ENCODE data around the gene MROH9. TPM values are rescaled to one million over a fixed set of nuclear protein-coding genes. Genes with fewer than 3 reads are reported as not detected.

Gene MROH9
- total and polyA plus RNA-seq, 2 of the 13 experiments (the other 11 are each of a cell fraction or from before 2014, with no cell fraction given) = not detected

DNA sequence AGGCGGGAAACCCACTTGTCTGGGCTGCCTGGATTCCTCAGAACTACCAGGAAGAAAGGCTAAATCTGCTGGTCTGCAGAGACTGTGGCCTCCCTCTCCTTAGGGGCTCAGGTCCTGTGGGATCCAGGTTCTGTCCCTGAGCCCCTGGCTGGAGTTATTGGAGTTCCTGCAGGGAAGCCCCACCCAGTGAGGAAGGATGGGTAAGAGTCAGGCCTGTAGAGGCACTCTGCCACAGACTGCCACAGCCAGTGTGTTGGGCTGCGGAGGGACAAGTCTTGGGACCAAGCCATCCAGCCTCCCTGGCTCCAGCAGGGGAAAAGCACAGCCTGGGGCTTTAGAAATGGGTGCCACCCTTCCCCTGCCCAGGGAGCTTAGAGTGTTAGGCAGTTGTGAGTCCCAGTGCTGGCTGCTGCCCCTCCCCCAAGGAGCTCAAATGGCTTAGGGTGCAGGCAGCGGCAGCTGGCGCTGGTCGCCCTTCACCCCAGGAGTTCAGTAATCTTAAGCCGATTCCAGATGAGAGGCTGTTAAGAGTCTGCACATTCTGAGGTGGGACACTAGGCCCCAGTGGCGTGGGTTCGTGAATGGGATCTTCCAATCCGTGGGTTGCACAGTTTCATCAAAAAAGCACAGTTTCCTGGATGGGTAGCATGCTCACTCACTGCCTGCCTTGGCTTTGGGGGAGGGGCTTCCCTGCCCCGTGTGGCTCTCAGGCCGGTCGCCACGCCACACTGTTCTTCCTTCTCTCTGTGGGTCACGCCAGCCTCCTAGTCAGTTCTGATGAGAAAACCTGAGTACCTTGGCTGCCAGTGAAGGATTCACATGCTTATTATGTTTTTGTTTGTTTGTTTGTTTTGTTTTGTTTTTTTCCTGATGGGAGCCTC is 97.7 kb downstream of the MROH9 start:
- H3K9ac ChIP-seq (ENCODE audit: insufficient read depth, low read depth, low read length) = no peak overlapping the region
- H3K27me3 ChIP-seq (ENCODE audit: control insufficient read depth in 1 of 2, insufficient read depth in 2 of 2, low read length in 2 of 2) = no peaks in the 10 kb centered on the region
- intact Hi-C loops (cut with micrococcal nuclease; ENCODE audit: unreplicated experiment) = no loop called here
- no peak for TF ChIP-seq ZNF205 (CRISPR knock-in tag; IDR thresholded peaks at IDR 0.05)
- no peak for TF ChIP-seq ARNT (IDR thresholded peaks at IDR 0.05)
- no peak for TF ChIP-seq CEBPG (CRISPR knock-in tag; IDR thresholded peaks at IDR 0.05)
- no peak for TF ChIP-seq ZNF564 (CRISPR knock-in tag; IDR thresholded peaks at IDR 0.05)
- no peak overlapping the region for H3K27ac ChIP-seq (ENCODE audit: extremely low read length, insufficient read depth, low read length)
- ChIA-PET POLR2A (no interaction called here), CTCF (ENCODE audit: low intra/inter-chr PET ratio, low total read pairs) (no interaction called here)
- H3K9me3 ChIP-seq (ENCODE audit: low read length) = no peaks in the 10 kb centered on the region
- WGBS (ENCODE audit: low lambda C conversion rate) = 31% methylated on average over 6 of the region's 14 CpGs
- ATAC-seq (no peak), DNase-seq (ENCODE audit: low spot score) (no peak), FAIRE-seq (no peak)
- BruUV-seq (replicated peaks) = no TSS peak
- no peak overlapping the region for H3K4me2 ChIP-seq (ENCODE audit: low read depth, low read length)
- no peaks in the 10 kb centered on the region for H3K4me1 ChIP-seq (ENCODE audit: insufficient read depth, low read length)
- H3K4me3 ChIP-seq (replicated peaks in 1 of 3; ENCODE audit: insufficient read depth in 1 of 3, low read depth in 2 of 3, low read length in 3 of 3) = no peak overlapping the region
- in situ Hi-C loops (cut with HindIII; ENCODE audit: extremely low pct_ligation_motif_present, low pct_unique_long_range_greater_than_20kb) = no loop called here
- no peaks in the 10 kb centered on the region for H3K79me2 ChIP-seq (ENCODE audit: insufficient read depth, low read length)
- no peaks in the 10 kb centered on the region for H3K36me3 ChIP-seq (replicated peaks in 1 of 2; ENCODE audit: control insufficient read depth in 1 of 2, insufficient read depth in 2 of 2, low read length in 2 of 2)
- H4K20me1 ChIP-seq (ENCODE audit: insufficient read depth, low read length) = no peaks in the 10 kb centered on the region
- no peak overlapping the region for H2AFZ ChIP-seq (ENCODE audit: low read length)

DNA sequence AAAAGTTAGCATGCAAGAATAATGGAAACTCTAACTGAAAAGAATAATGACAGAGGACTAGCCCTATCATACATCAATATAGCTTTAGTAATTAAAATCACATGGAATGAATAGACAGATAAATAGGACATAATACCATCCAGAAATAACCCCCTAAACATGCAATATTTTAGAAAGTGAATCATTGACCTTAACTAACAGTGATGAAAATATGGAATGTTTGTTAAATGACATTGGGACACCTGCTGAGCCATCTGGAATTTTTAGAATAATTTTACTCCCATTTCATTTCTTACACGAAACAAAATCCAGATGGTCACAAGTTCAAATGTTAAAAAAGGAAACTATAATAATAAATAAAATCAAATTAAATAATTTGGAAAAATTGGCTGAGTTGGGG is 102.3 kb downstream of the MROH9 start:
- no peak for ATAC-seq
- Histone ChIP-seq H3K4me1 (ENCODE audit: insufficient read depth, low read length) (no peaks in the 10 kb centered on the region), H4K20me1 (ENCODE audit: insufficient read depth, low read length) (no peaks in the 10 kb centered on the region), H3K27me3 (ENCODE audit: control insufficient read depth in 1 of 2, insufficient read depth in 2 of 2, low read length in 2 of 2) (no peaks in the 10 kb centered on the region), H3K79me2 (ENCODE audit: insufficient read depth, low read length) (no peaks in the 10 kb centered on the region), H3K9ac (ENCODE audit: insufficient read depth, low read depth, low read length) (no peak overlapping the region), H3K27ac (ENCODE audit: extremely low read length, insufficient read depth, low read length) (no peak overlapping the region), H3K9me3 (ENCODE audit: low read length) (no peaks in the 10 kb centered on the region), H3K4me2 (ENCODE audit: low read depth, low read length) (no peak overlapping the region), H2AFZ (ENCODE audit: low read length) (no peak overlapping the region), H3K36me3 (replicated peaks in 1 of 2; ENCODE audit: control insufficient read depth in 1 of 2, insufficient read depth in 2 of 2, low read length in 2 of 2) (no peaks in the 10 kb centered on the region), H3K4me3 (replicated peaks in 1 of 3; ENCODE audit: insufficient read depth in 1 of 3, low read depth in 2 of 3, low read length in 3 of 3) (no peak overlapping the region)
- in situ Hi-C loops (cut with HindIII; ENCODE audit: extremely low pct_ligation_motif_present, low pct_unique_long_range_greater_than_20kb) (no loop called here), intact Hi-C loops (cut with micrococcal nuclease; ENCODE audit: unreplicated experiment) (no loop called here)
- no TSS peak for BruUV-seq (replicated peaks)
- DNase-seq (ENCODE audit: low spot score) = no peak
- 3% methylated on average over 1 of the region's 1 CpG for WGBS (ENCODE audit: low lambda C conversion rate)
- no peak for FAIRE-seq
- POLR2A ChIA-PET = no interaction called here
- CTCF ChIA-PET (ENCODE audit: low intra/inter-chr PET ratio, low total read pairs) = no interaction called here
- no peak for TF ChIP-seq ZNF644 (CRISPR knock-in tag; IDR thresholded peaks at IDR 0.05; ENCODE audit: low read depth)
- TF ChIP-seq NFIB (CRISPR knock-in tag; IDR thresholded peaks at IDR 0.05; ENCODE audit: borderline replicate concordance) = no peak
- no peak for TF ChIP-seq TCF12 (IDR thresholded peaks at IDR 0.05)
- no peak for TF ChIP-seq TCF12 (CRISPR knock-in tag; IDR thresholded peaks at IDR 0.05)
- TF ChIP-seq SIN3B (IDR thresholded peaks at IDR 0.05; ENCODE audit: low read length) = no peak
- no peak for TF ChIP-seq MBNL3 (CRISPR knock-in tag; conservative IDR thresholded peaks at IDR 0.05)
- TF ChIP-seq ZNF136 (CRISPR knock-in tag; IDR thresholded peaks at IDR 0.05; ENCODE audit: low read depth) = no peak
- TF ChIP-seq SETDB1 (CRISPR knock-in tag; IDR thresholded peaks at IDR 0.05; ENCODE audit: borderline replicate concordance) = no peak
- TF ChIP-seq, protein P1, sequence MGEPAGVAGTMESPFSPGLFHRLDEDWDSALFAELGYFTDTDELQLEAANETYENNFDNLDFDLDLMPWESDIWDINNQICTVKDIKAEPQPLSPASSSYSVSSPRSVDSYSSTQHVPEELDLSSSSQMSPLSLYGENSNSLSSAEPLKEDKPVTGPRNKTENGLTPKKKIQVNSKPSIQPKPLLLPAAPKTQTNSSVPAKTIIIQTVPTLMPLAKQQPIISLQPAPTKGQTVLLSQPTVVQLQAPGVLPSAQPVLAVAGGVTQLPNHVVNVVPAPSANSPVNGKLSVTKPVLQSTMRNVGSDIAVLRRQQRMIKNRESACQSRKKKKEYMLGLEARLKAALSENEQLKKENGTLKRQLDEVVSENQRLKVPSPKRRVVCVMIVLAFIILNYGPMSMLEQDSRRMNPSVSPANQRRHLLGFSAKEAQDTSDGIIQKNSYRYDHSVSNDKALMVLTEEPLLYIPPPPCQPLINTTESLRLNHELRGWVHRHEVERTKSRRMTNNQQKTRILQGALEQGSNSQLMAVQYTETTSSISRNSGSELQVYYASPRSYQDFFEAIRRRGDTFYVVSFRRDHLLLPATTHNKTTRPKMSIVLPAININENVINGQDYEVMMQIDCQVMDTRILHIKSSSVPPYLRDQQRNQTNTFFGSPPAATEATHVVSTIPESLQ (CRISPR knock-in tag; conservative IDR thresholded peaks at IDR 0.05) = no peak
- no peak for TF ChIP-seq SALL1 (CRISPR knock-in tag; IDR thresholded peaks at IDR 0.05)
- no peak for TF ChIP-seq KDM5B (CRISPR knock-in tag; IDR thresholded peaks at IDR 0.05; ENCODE audit: borderline replicate concordance)
- no peak for TF ChIP-seq NFYC (CRISPR knock-in tag; IDR thresholded peaks at IDR 0.05)
- TF ChIP-seq, protein P2, sequence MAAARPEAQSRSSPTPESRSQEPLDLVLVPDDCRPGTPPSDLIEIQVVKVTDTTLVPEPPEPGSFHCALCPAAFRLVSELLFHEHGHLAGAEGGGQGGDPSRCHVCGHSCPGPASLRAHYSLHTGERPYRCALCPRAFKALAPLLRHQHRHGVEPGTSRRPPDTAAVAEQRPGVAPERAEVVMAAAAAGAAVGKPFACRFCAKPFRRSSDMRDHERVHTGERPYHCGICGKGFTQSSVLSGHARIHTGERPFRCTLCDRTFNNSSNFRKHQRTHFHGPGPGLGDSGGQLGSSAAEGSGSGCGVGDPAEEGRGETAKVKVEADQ (CRISPR knock-in tag; IDR thresholded peaks at IDR 0.05; ENCODE audit: borderline replicate concordance) = no peak
